ENCODE results near the gene MS4A6A. TPM values are rescaled to one million over a fixed set of nuclear protein-coding genes. Genes with fewer than 3 reads are reported as not detected.

The MS4A6A gene
- total and polyA plus RNA-seq, 7 experiments from 2014 or later: 0.28 to 151 (median 7.5) TPM; not detected in 1

GRCh38 chr11:60168306-60168705, 14.6 kb downstream of the MS4A6A start:
- Histone ChIP-seq H3K27me3 (ENCODE audit: control insufficient read depth in 2 of 2, insufficient read depth in 2 of 2, low read length in 2 of 2) (no peaks in the 10 kb centered on the region), H3K4me3 (ENCODE audit: low read length) (no peak overlapping the region), H3K27ac (ENCODE audit: low read depth, low read length) (no peak overlapping the region), H3K4me1 (ENCODE audit: control insufficient read depth in 2 of 2, insufficient read depth in 2 of 2, low read length in 2 of 2) (no peaks in the 10 kb centered on the region), H3K36me3 (ENCODE audit: control insufficient read depth in 2 of 3, insufficient read depth in 3 of 3, low read length in 3 of 3) (no peaks in the 10 kb centered on the region), H3K9me3 (ENCODE audit: control insufficient read depth in 2 of 3, low read length in 3 of 3) (peaks cover 0 to 10% (median 7%) of the 10 kb centered on the region in 3 experiments)
- H3K4me3 Mint-ChIP-seq: no peak overlapping the region
- ChIA-PET CTCF (no interaction called here), POLR2A (no interaction called here)
- ATAC-seq (no peak), DNase-seq (no peak)
- H3K27me3 Mint-ChIP-seq: peaks cover 0 to 18% (median 14%) of the 10 kb centered on the region in 5 donors
- no peak overlapping the region for H3K27ac Mint-ChIP-seq
- H3K9me3 Mint-ChIP-seq: peaks cover 0 to 28% (median 17%) of the 10 kb centered on the region in 11 donors
- no peaks in the 10 kb centered on the region for H3K4me1 Mint-ChIP-seq
- intact Hi-C loops (cut with micrococcal nuclease): no loop called here
- H3K36me3 Mint-ChIP-seq: no peaks in the 10 kb centered on the region

- Mint-ChIP-seq H3K36me3 (no peaks in the 10 kb centered on the region), H3K27me3 (peaks cover 0 to 21% (median 10%) of the 10 kb centered on the region in 5 donors), H3K9me3 (peaks cover 0 to 28% (median 17%) of the 10 kb centered on the region in 11 donors), H3K4me3 (no peak overlapping the region), H3K4me1 (no peaks in the 10 kb centered on the region), H3K27ac (no peak overlapping the region)
- CTCF ChIA-PET: no interaction called here
- POLR2A ChIA-PET: no interaction called here
- Histone ChIP-seq H3K4me1 (ENCODE audit: control insufficient read depth in 2 of 2, insufficient read depth in 2 of 2, low read length in 2 of 2) (no peaks in the 10 kb centered on the region), H3K36me3 (ENCODE audit: control insufficient read depth in 2 of 3, insufficient read depth in 3 of 3, low read length in 3 of 3) (no peaks in the 10 kb centered on the region), H3K9me3 (ENCODE audit: control insufficient read depth in 2 of 3, low read length in 3 of 3) (peaks cover 0 to 10% (median 7%) of the 10 kb centered on the region in 3 experiments), H3K27ac (ENCODE audit: low read depth, low read length) (no peak overlapping the region), H3K4me3 (ENCODE audit: low read length) (no peak overlapping the region), H3K27me3 (ENCODE audit: control insufficient read depth in 2 of 2, insufficient read depth in 2 of 2, low read length in 2 of 2) (no peaks in the 10 kb centered on the region)
- DNase-seq (no peak), ATAC-seq (no peak)
- intact Hi-C loops (cut with micrococcal nuclease): no loop called here
These were observed 16.9 kb downstream of the MS4A6A start for GRCh38 chr11:60165951-60166350.

DNA sequence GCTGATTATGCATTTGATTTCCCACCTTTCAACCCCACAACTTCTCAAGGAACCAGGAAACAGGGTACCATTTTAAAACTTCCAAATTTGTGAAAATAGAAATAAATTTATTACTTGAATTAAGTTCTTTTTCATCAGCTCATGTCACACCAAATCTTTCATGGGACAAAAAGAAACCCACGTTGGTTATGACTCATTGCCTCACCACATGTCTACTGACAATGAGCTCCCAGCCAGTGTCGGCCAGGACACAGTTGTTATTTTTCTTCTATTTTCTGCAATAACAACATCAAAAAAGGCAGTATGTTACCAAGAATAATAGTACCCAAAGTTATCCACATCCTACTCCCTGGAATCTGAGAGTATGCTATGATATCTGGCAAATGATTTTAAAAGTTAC, 17.3 kb downstream of the MS4A6A start:
- no peaks in the 10 kb centered on the region for H3K36me3 Mint-ChIP-seq
- ChIA-PET CTCF (no interaction called here), POLR2A (no interaction called here)
- H3K27me3 Mint-ChIP-seq: peaks cover 0 to 21% (median 10%) of the 10 kb centered on the region in 5 donors
- ATAC-seq (no peak), DNase-seq (no peak)
- no peaks in the 10 kb centered on the region for H3K4me1 Mint-ChIP-seq
- Histone ChIP-seq H3K27me3 (ENCODE audit: control insufficient read depth in 2 of 2, insufficient read depth in 2 of 2, low read length in 2 of 2) (no peaks in the 10 kb centered on the region), H3K27ac (ENCODE audit: low read depth, low read length) (no peak overlapping the region), H3K4me3 (ENCODE audit: low read length) (no peak overlapping the region), H3K9me3 (ENCODE audit: control insufficient read depth in 2 of 3, low read length in 3 of 3) (peaks cover 0 to 10% (median 7%) of the 10 kb centered on the region in 3 experiments), H3K36me3 (ENCODE audit: control insufficient read depth in 2 of 3, insufficient read depth in 3 of 3, low read length in 3 of 3) (no peaks in the 10 kb centered on the region), H3K4me1 (ENCODE audit: control insufficient read depth in 2 of 2, insufficient read depth in 2 of 2, low read length in 2 of 2) (no peaks in the 10 kb centered on the region)
- H3K27ac Mint-ChIP-seq: no peak overlapping the region
- peaks cover 0 to 26% (median 17%) of the 10 kb centered on the region in 11 donors for H3K9me3 Mint-ChIP-seq
- intact Hi-C loops (cut with micrococcal nuclease): no loop called here
- no peak overlapping the region for H3K4me3 Mint-ChIP-seq

DNA sequence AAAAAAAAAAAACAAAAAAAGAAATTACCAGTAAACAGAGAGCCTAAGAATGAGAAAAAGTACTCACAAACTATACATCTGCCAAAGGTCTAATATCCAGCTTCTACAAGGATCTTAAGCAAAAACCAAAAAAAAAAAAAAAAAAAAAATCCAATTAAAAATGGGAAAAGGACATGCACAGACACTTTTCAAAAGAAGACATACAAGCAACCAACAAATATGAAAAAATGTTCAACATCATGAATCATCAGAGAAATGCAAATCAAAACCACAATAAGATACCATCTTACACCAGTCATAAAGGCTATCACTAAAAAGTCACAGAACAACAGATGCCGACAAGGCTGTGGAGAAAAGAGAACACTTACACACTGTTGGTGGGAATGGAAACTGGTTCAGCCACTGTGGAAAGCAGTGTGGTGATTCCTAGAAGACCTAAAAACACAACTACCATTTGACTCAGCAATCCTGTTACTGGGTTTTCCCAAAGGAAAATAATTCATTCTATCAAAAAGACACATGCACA, 18.3 kb downstream of the MS4A6A start:
- peaks cover 0 to 19% (median 9%) of the 10 kb centered on the region in 11 donors for H3K9me3 Mint-ChIP-seq
- peaks cover 0 to 21% (median 10%) of the 10 kb centered on the region in 5 donors for H3K27me3 Mint-ChIP-seq
- H3K27ac Mint-ChIP-seq: no peak overlapping the region
- POLR2A ChIA-PET: no interaction called here
- Histone ChIP-seq H3K9me3 (ENCODE audit: control insufficient read depth in 2 of 3, low read length in 3 of 3) (peaks cover 0 to 10% (median 7%) of the 10 kb centered on the region in 3 experiments), H3K4me1 (ENCODE audit: control insufficient read depth in 2 of 2, insufficient read depth in 2 of 2, low read length in 2 of 2) (no peaks in the 10 kb centered on the region), H3K27ac (ENCODE audit: low read depth, low read length) (no peak overlapping the region), H3K36me3 (ENCODE audit: control insufficient read depth in 2 of 3, insufficient read depth in 3 of 3, low read length in 3 of 3) (no peaks in the 10 kb centered on the region), H3K4me3 (ENCODE audit: low read length) (no peak overlapping the region), H3K27me3 (ENCODE audit: control insufficient read depth in 2 of 2, insufficient read depth in 2 of 2, low read length in 2 of 2) (no peaks in the 10 kb centered on the region)
- H3K4me3 Mint-ChIP-seq: no peak overlapping the region
- intact Hi-C loops (cut with micrococcal nuclease): no loop called here
- ATAC-seq (no peak), DNase-seq (no peak)
- no peaks in the 10 kb centered on the region for H3K36me3 Mint-ChIP-seq
- H3K4me1 Mint-ChIP-seq: no peaks in the 10 kb centered on the region
- CTCF ChIA-PET: no interaction called here

- Mint-ChIP-seq H3K4me1 (no peaks in the 10 kb centered on the region), H3K4me3 (no peak overlapping the region), H3K27ac (no peak overlapping the region), H3K9me3 (peaks cover 0 to 9% (median 2%) of the 10 kb centered on the region in 11 donors), H3K27me3 (peaks cover 0 to 28% (median 16%) of the 10 kb centered on the region in 5 donors), H3K36me3 (no peaks in the 10 kb centered on the region)
- Histone ChIP-seq H3K27ac (ENCODE audit: low read depth, low read length) (no peak overlapping the region), H3K9me3 (ENCODE audit: control insufficient read depth in 2 of 3, low read length in 3 of 3) (no peaks in the 10 kb centered on the region), H3K4me1 (ENCODE audit: control insufficient read depth in 2 of 2, insufficient read depth in 2 of 2, low read length in 2 of 2) (no peaks in the 10 kb centered on the region), H3K4me3 (ENCODE audit: low read length) (no peak overlapping the region), H3K36me3 (ENCODE audit: control insufficient read depth in 2 of 3, insufficient read depth in 3 of 3, low read length in 3 of 3) (no peaks in the 10 kb centered on the region), H3K27me3 (ENCODE audit: control insufficient read depth in 2 of 2, insufficient read depth in 2 of 2, low read length in 2 of 2) (no peaks in the 10 kb centered on the region)
- DNase-seq: no peak
- no peak for ATAC-seq
- intact Hi-C loops (cut with micrococcal nuclease): no loop called here
- POLR2A ChIA-PET: no interaction called here
- CTCF ChIA-PET: no interaction called here
These were observed 21.1 kb downstream of the MS4A6A start for GRCh38 chr11:60161766-60162165.

DNA sequence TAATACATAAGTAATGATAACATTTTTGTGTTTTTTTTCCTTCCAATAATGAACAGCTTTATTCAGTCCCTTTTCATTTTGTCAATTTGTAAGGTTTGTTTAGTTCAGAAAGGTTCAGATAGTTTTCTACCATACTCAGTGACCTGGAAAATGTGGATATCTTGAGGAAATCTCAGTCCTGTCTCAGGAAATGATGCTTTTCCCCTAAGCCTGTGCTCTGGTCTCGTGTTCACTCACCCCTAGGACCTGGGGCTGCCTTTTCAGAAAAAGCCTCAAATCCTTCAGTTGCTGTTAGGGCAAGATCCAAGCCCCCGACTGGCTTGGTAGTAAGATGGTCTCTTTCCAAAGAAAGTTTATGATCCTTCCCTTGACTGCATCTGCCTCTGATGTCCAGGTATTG, 21.8 kb downstream of the MS4A6A start:
- DNase-seq: no peak
- Mint-ChIP-seq H3K27ac (no peak overlapping the region), H3K9me3 (peaks cover 0 to 9% (median 3%) of the 10 kb centered on the region in 11 donors), H3K4me3 (no peak overlapping the region), H3K36me3 (no peaks in the 10 kb centered on the region), H3K27me3 (peaks cover 0 to 24% (median 19%) of the 10 kb centered on the region in 5 donors), H3K4me1 (peaks cover 0 to 2% (median 0%) of the 10 kb centered on the region in 7 donors)
- no peak for ATAC-seq
- Histone ChIP-seq H3K4me3 (ENCODE audit: low read length) (no peak overlapping the region), H3K4me1 (ENCODE audit: control insufficient read depth in 2 of 2, insufficient read depth in 2 of 2, low read length in 2 of 2) (no peaks in the 10 kb centered on the region), H3K27ac (ENCODE audit: low read depth, low read length) (no peak overlapping the region), H3K27me3 (ENCODE audit: control insufficient read depth in 2 of 2, insufficient read depth in 2 of 2, low read length in 2 of 2) (no peaks in the 10 kb centered on the region), H3K9me3 (ENCODE audit: control insufficient read depth in 2 of 3, low read length in 3 of 3) (no peaks in the 10 kb centered on the region), H3K36me3 (ENCODE audit: control insufficient read depth in 2 of 3, insufficient read depth in 3 of 3, low read length in 3 of 3) (no peaks in the 10 kb centered on the region)
- ChIA-PET CTCF (no interaction called here), POLR2A (no interaction called here)
- intact Hi-C loops (cut with micrococcal nuclease): no loop called here

DNA sequence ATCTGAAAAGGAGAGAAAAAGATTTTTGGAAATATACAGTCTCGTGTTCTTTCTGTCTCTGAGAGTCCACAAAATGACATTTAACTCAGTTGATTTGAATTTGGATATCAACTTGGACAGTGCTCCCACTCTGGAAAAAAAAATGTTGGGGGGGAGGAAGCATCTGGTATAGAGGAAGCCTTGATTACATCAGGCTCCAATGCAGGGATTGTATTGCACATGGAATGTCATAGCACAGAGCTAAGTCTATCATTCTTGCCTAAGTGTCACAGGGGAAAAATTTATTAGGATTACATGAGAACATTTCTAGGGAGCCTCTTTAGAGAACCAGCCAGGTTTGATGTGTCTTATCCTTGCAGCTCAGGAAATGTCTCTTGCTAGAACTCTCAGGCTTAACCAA, 23.0 kb downstream of the MS4A6A start:
- Mint-ChIP-seq H3K9me3 (peaks cover 0 to 8% (median 4%) of the 10 kb centered on the region in 11 donors), H3K36me3 (no peaks in the 10 kb centered on the region), H3K27me3 (peaks cover 0 to 21% (median 19%) of the 10 kb centered on the region in 5 donors), H3K4me3 (no peak overlapping the region), H3K4me1 (peaks cover 0 to 5% (median 0%) of the 10 kb centered on the region in 7 donors), H3K27ac (no peak overlapping the region)
- ATAC-seq (no peak), DNase-seq (no peak)
- Histone ChIP-seq H3K36me3 (ENCODE audit: control insufficient read depth in 2 of 3, insufficient read depth in 3 of 3, low read length in 3 of 3) (no peaks in the 10 kb centered on the region), H3K4me1 (ENCODE audit: control insufficient read depth in 2 of 2, insufficient read depth in 2 of 2, low read length in 2 of 2) (no peaks in the 10 kb centered on the region), H3K27me3 (ENCODE audit: control insufficient read depth in 2 of 2, insufficient read depth in 2 of 2, low read length in 2 of 2) (no peaks in the 10 kb centered on the region), H3K9me3 (ENCODE audit: control insufficient read depth in 2 of 3, low read length in 3 of 3) (no peaks in the 10 kb centered on the region), H3K4me3 (ENCODE audit: low read length) (no peak overlapping the region), H3K27ac (ENCODE audit: low read depth, low read length) (no peak overlapping the region)
- intact Hi-C loops (cut with micrococcal nuclease): no loop called here
- POLR2A ChIA-PET: no interaction called here
- CTCF ChIA-PET: no interaction called here

Data from naive thymus-derived CD4-positive, alpha-beta T cell (primary cell).